Measurements from ENCODE around the gene SCN10A. TPM values are rescaled to one million over a fixed set of nuclear protein-coding genes. Genes with fewer than 3 reads are reported as not detected.
A peak's percentile ranks its signal among the peaks of the same experiment; 100 is the strongest.

The SCN10A gene
- total and polyA plus RNA-seq, 9 of the 15 experiments (the other 6 are each of a cell fraction or from before 2014, with no cell fraction given): not detected

- no TSS peak for BruUV-seq (replicated peaks)
- ATAC-seq (peak; percentile 93), FAIRE-seq (no peak), DNase-seq (ENCODE audit: extremely low read depth in 1 of 4, low spot score in 3 of 4) (peak; percentile 76 to 99 (median 97))
- no peaks in the 10 kb centered on the region for H3K9me1 ChIP-seq (ENCODE audit: control insufficient read depth, insufficient read depth, low read length)
- H3K4me2 ChIP-seq (ENCODE audit: insufficient read depth, low read length): peak within 1 kb of the TSS; percentile 86
- POLR2A ChIA-PET: no interaction called here
- no peak within 1 kb of the TSS; the same call in 2 of the 3 replicates for H3K27ac ChIP-seq (ENCODE audit: extremely low read depth, low read depth, low read length)
- no peaks in the 10 kb centered on the region for H3K36me3 ChIP-seq (ENCODE audit: control insufficient read depth, insufficient read depth, low read length)
- H3K27me3 ChIP-seq (ENCODE audit: control insufficient read depth in 2 of 2, insufficient read depth in 2 of 2, low read length in 2 of 2): peaks cover 16 to 49% of the 10 kb centered on the region in 2 experiments; a peak in 4 of 5 replicates
- H3K9ac ChIP-seq (ENCODE audit: insufficient read depth in 1 of 2, low read depth in 2 of 2, low read length in 2 of 2): peak within 1 kb of the TSS; percentile 58 to 92
- in situ Hi-C loops (cut with MboI) (loop anchor here (5.0 to 10.0 kb wide), 3 partner anchors 125 to 532 kb away; no protein-coding TSS in a partner anchor), intact Hi-C loops (cut with micrococcal nuclease) (loop anchor here (10.0 kb wide), 2 partner anchors 355 to 515 kb away; partner anchors contain the start of genes ACAA1 and MYD88)
- H4K20me1 ChIP-seq (replicated peaks; ENCODE audit: control insufficient read depth, insufficient read depth, low read length): peaks cover 9% of the 10 kb centered on the region; the same call in 1 of the 2 replicates
- CTCF ChIA-PET (ENCODE audit: low intra/inter-chr PET ratio): interaction anchor here (0.7 to 2.1 kb wide), 3 partner anchors 128 to 153 kb away, joined by 3 to 26 read pairs (median 5); no protein-coding TSS in a partner anchor
- H3K9me3 ChIP-seq (replicated peaks; ENCODE audit: control insufficient read depth, insufficient read depth, low read depth, low read length): no peaks in the 10 kb centered on the region
- 6% methylated on average over 33 of the region's 76 CpGs for WGBS (ENCODE audit: insufficient coverage, low coverage, missing lambda C conversion rate)
- H3K79me2 ChIP-seq (ENCODE audit: control insufficient read depth, insufficient read depth, low read length): no peaks in the 10 kb centered on the region
- peak within 1 kb of the TSS; percentile 98 for H2AFZ ChIP-seq (ENCODE audit: low read depth, low read length)
- H3K4me1 ChIP-seq (replicated peaks in 1 of 2; ENCODE audit: control insufficient read depth in 2 of 2, insufficient read depth in 2 of 2, low read length in 2 of 2): peaks cover 6 to 18% of the 10 kb centered on the region in 2 experiments
- peak within 1 kb of the TSS; percentile 37 for H3K4me3 ChIP-seq
- TF ChIP-seq ZNF133 (CRISPR knock-in tag; IDR thresholded peaks at IDR 0.05) (no peak), RUNX1 (IDR thresholded peaks at IDR 0.05; ENCODE audit: low read depth) (no peak), XRCC5 (IDR thresholded peaks at IDR 0.05; ENCODE audit: low read depth, low read length) (no peak), ZNF699 (CRISPR knock-in tag; IDR thresholded peaks at IDR 0.05; ENCODE audit: insufficient replicate concordance) (no peak), SRSF1 (IDR thresholded peaks at IDR 0.05; ENCODE audit: low read depth, low read length) (no peak), HBP1 (CRISPR knock-in tag; IDR thresholded peaks at IDR 0.05) (no peak), ETS1 (conservative IDR thresholded peaks at IDR 0.05; ENCODE audit: control insufficient read depth, low read depth, low read length) (no peak; the same call in 1 of the 2 replicates), ZNF140 (CRISPR knock-in tag; IDR thresholded peaks at IDR 0.05) (no peak), PURB (CRISPR knock-in tag; IDR thresholded peaks at IDR 0.05; ENCODE audit: low read depth) (no peak), TAF9B (IDR thresholded peaks at IDR 0.05; ENCODE audit: partially characterized antibody) (no peak), CLOCK (CRISPR knock-in tag; IDR thresholded peaks at IDR 0.05; ENCODE audit: borderline replicate concordance) (no peak)
Measured at GRCh38 chr3:38649500-38650247, 166.3 kb downstream of the SCN10A start, which contains the start of gene SCN5A. SCN5A (minus strand) TSS chr3:38649687; CDS start chr3:38633307, 16,380 bp downstream.
